Measurements from ENCODE around the gene MED27. TPM values are rescaled to one million over a fixed set of nuclear protein-coding genes. Genes with fewer than 3 reads are reported as not detected.

Gene MED27
- polyA plus RNA-seq, 4 donors, result 10.8 to 17.8 (median 11.0) TPM

- peaks cover 0 to 14% (median 0%) of the 10 kb centered on the region in 3 donors for H3K36me3 ChIP-seq (ENCODE audit: control insufficient read depth in 3 of 3, insufficient read depth in 2 of 3, low read depth in 1 of 3, low read length in 3 of 3)
- WGBS, 3 donors, result 82 to 91% (median 85%) methylated on average over 11 of the region's 11 CpGs
- FAIRE-seq, result no peak
- H3K27ac ChIP-seq (ENCODE audit: low read depth in 1 of 3, low read length in 2 of 3), result no peak overlapping the region
- H3K4me3 ChIP-seq (ENCODE audit: low read depth in 1 of 3, low read length in 3 of 3), result no peak overlapping the region
- no peaks in the 10 kb centered on the region for H3K27me3 ChIP-seq (ENCODE audit: control insufficient read depth in 3 of 3, insufficient read depth in 3 of 3, low read length in 3 of 3)
- H3K4me1 ChIP-seq (ENCODE audit: control insufficient read depth in 3 of 3, insufficient read depth in 2 of 3, low read depth in 1 of 3, low read length in 2 of 3), result no peaks in the 10 kb centered on the region
- no peak for DNase-seq
- H3K9me3 ChIP-seq (ENCODE audit: control insufficient read depth in 2 of 2, insufficient read depth in 1 of 2, low read depth in 1 of 2, low read length in 1 of 2), result no peaks in the 10 kb centered on the region
Measured at GRCh38 chr9:131879181-131879910, 200.3 kb downstream of the MED27 start.

DNA sequence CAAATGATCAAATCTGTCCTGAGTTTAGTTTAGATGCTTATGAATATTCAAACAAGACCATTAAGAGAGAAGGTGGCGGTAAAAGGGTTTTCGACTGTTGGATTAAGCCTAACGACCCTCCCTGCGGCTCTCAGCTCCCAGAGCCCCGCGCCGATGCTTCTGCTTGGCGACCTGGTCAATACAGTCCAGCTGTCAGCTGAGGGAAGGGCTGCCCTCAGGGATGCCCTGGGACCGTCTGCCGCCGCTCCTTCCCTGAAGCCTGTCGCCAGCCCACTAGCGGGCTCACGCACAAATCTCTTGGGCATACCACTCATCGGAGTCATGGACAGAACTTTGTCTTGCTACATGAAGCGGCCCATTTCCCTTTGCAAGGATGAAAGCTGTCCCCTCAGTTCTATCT is 203.2 kb downstream of the MED27 start:
- DNase-seq (no peak), FAIRE-seq (no peak)
- Histone ChIP-seq H3K4me3 (ENCODE audit: low read depth in 1 of 3, low read length in 3 of 3) (no peak overlapping the region), H3K27me3 (ENCODE audit: control insufficient read depth in 3 of 3, insufficient read depth in 3 of 3, low read length in 3 of 3) (no peaks in the 10 kb centered on the region), H3K4me1 (ENCODE audit: control insufficient read depth in 3 of 3, insufficient read depth in 2 of 3, low read depth in 1 of 3, low read length in 2 of 3) (no peaks in the 10 kb centered on the region), H3K36me3 (ENCODE audit: control insufficient read depth in 3 of 3, insufficient read depth in 2 of 3, low read depth in 1 of 3, low read length in 3 of 3) (peaks cover 0 to 20% (median 0%) of the 10 kb centered on the region in 3 donors), H3K27ac (ENCODE audit: low read depth in 1 of 3, low read length in 2 of 3) (no peak overlapping the region), H3K9me3 (ENCODE audit: control insufficient read depth in 2 of 2, insufficient read depth in 1 of 2, low read depth in 1 of 2, low read length in 1 of 2) (no peaks in the 10 kb centered on the region)
- 95 to 99% (median 96%) methylated on average over 16 of the region's 16 CpGs for WGBS, 3 donors

DNA sequence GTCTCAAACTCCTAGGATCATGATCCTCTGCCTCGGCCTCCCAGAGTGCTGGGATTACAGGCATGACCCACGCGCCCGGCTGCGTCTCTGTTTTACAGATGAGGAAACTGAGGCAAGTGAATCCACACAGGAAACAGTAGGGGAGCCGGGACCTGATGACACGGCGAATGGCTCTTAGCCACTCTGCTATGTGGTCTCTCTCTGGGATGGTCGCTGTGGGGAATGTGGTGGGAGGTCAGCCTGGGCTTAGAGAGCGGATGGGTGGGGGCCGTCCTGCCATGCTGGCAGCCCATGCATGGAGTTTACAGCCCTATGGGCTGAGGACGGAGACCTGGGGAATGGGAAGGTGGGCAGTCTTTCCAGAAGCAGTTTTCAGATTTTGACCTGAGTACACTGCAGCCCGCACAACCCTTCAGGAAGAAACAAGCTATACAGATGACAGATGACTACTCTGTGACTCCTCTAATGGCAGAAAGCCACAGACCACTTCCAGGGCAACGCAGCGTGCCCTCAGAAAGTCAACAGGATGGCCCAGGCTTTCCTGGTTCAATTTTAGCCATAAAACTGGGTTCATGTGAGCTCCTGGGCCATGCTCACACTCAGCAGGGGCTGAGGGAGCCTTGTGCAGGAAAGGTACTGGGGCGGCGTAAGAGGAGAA is 203.7 kb downstream of the MED27 start:
- 87 to 90% (median 89%) methylated on average over 17 of the region's 17 CpGs for WGBS, 3 donors
- FAIRE-seq, result no peak

GRCh38 chr9:131874916-131875670 is 204.6 kb downstream of the MED27 start:
- Histone ChIP-seq H3K36me3 (ENCODE audit: control insufficient read depth in 3 of 3, insufficient read depth in 2 of 3, low read depth in 1 of 3, low read length in 3 of 3) (peaks cover 0 to 22% (median 0%) of the 10 kb centered on the region in 3 donors), H3K4me1 (ENCODE audit: control insufficient read depth in 3 of 3, insufficient read depth in 2 of 3, low read depth in 1 of 3, low read length in 2 of 3) (no peaks in the 10 kb centered on the region), H3K27me3 (ENCODE audit: control insufficient read depth in 3 of 3, insufficient read depth in 3 of 3, low read length in 3 of 3) (no peaks in the 10 kb centered on the region), H3K4me3 (ENCODE audit: low read depth in 1 of 3, low read length in 3 of 3) (no peak overlapping the region), H3K9me3 (ENCODE audit: control insufficient read depth in 2 of 2, insufficient read depth in 1 of 2, low read depth in 1 of 2, low read length in 1 of 2) (no peaks in the 10 kb centered on the region), H3K27ac (ENCODE audit: low read depth in 1 of 3, low read length in 2 of 3) (no peak overlapping the region)
- no peak for DNase-seq
- FAIRE-seq, result no peak
- 94 to 95% (median 94%) methylated on average over 12 of the region's 12 CpGs for whole genome bisulfite sequencing, 3 donors

More for the DNA sequence above, 203.7 kb downstream of the MED27 start:
- Histone ChIP-seq H3K27me3 (ENCODE audit: control insufficient read depth in 3 of 3, insufficient read depth in 3 of 3, low read length in 3 of 3) (no peaks in the 10 kb centered on the region), H3K36me3 (ENCODE audit: control insufficient read depth in 3 of 3, insufficient read depth in 2 of 3, low read depth in 1 of 3, low read length in 3 of 3) (peaks cover 0 to 20% (median 0%) of the 10 kb centered on the region in 3 donors), H3K9me3 (ENCODE audit: control insufficient read depth in 2 of 2, insufficient read depth in 1 of 2, low read depth in 1 of 2, low read length in 1 of 2) (no peaks in the 10 kb centered on the region), H3K4me1 (ENCODE audit: control insufficient read depth in 3 of 3, insufficient read depth in 2 of 3, low read depth in 1 of 3, low read length in 2 of 3) (no peaks in the 10 kb centered on the region), H3K27ac (ENCODE audit: low read depth in 1 of 3, low read length in 2 of 3) (no peak overlapping the region), H3K4me3 (ENCODE audit: low read depth in 1 of 3, low read length in 3 of 3) (no peak overlapping the region)
- no peak for DNase-seq

GRCh38 chr9:131874447-131874846 is 205.2 kb downstream of the MED27 start:
- DNase-seq (no peak), FAIRE-seq (no peak)
- no peak overlapping the region for H3K4me3 ChIP-seq (ENCODE audit: low read depth in 1 of 3, low read length in 3 of 3)
- no peaks in the 10 kb centered on the region for H3K27me3 ChIP-seq (ENCODE audit: control insufficient read depth in 3 of 3, insufficient read depth in 3 of 3, low read length in 3 of 3)
- H3K9me3 ChIP-seq (ENCODE audit: control insufficient read depth in 2 of 2, insufficient read depth in 1 of 2, low read depth in 1 of 2, low read length in 1 of 2), result no peaks in the 10 kb centered on the region
- H3K36me3 ChIP-seq (ENCODE audit: control insufficient read depth in 3 of 3, insufficient read depth in 2 of 3, low read depth in 1 of 3, low read length in 3 of 3), result peaks cover 0 to 18% (median 0%) of the 10 kb centered on the region in 3 donors
- no peaks in the 10 kb centered on the region for H3K4me1 ChIP-seq (ENCODE audit: control insufficient read depth in 3 of 3, insufficient read depth in 2 of 3, low read depth in 1 of 3, low read length in 2 of 3)
- no peak overlapping the region for H3K27ac ChIP-seq (ENCODE audit: low read depth in 1 of 3, low read length in 2 of 3)
- WGBS, 3 donors, result 88 to 94% (median 90%) methylated on average over 12 of the region's 12 CpGs

- Histone ChIP-seq H3K27me3 (ENCODE audit: control insufficient read depth in 3 of 3, insufficient read depth in 3 of 3, low read length in 3 of 3) (no peaks in the 10 kb centered on the region), H3K4me3 (ENCODE audit: low read depth in 1 of 3, low read length in 3 of 3) (no peak overlapping the region), H3K36me3 (ENCODE audit: control insufficient read depth in 3 of 3, insufficient read depth in 2 of 3, low read depth in 1 of 3, low read length in 3 of 3) (peaks cover 0 to 16% (median 0%) of the 10 kb centered on the region in 3 donors), H3K4me1 (ENCODE audit: control insufficient read depth in 3 of 3, insufficient read depth in 2 of 3, low read depth in 1 of 3, low read length in 2 of 3) (no peaks in the 10 kb centered on the region), H3K9me3 (ENCODE audit: control insufficient read depth in 2 of 2, insufficient read depth in 1 of 2, low read depth in 1 of 2, low read length in 1 of 2) (no peaks in the 10 kb centered on the region), H3K27ac (ENCODE audit: low read depth in 1 of 3, low read length in 2 of 3) (no peak overlapping the region)
- FAIRE-seq (no peak), DNase-seq (no peak)
- WGBS, 3 donors, result 95% methylated on average over 13 of the region's 13 CpGs
Measured at GRCh38 chr9:131873891-131874440, 205.7 kb downstream of the MED27 start.

DNA sequence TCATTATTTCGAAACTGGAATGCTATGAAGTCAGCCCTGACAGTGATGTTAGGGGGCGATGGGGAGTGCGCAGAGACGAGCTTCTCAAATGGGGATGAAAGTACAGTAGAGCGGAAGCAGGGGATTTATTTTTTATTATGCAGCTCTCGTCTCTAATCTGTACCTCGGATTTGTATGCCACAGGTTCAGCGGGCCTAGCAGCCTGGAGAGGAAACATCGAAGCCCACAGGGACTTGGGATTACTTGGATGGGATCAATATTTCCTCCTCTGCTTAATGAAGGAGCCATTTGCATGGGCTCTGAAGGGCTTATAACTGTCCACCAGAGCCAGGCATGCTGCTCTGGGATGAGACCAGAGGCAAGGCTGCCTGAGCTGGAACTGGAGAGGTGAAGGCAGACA is 206.3 kb downstream of the MED27 start:
- Histone ChIP-seq H3K27me3 (ENCODE audit: control insufficient read depth in 3 of 3, insufficient read depth in 3 of 3, low read length in 3 of 3) (no peaks in the 10 kb centered on the region), H3K27ac (ENCODE audit: low read depth in 1 of 3, low read length in 2 of 3) (no peak overlapping the region), H3K4me3 (ENCODE audit: low read depth in 1 of 3, low read length in 3 of 3) (no peak overlapping the region), H3K36me3 (ENCODE audit: control insufficient read depth in 3 of 3, insufficient read depth in 2 of 3, low read depth in 1 of 3, low read length in 3 of 3) (peaks cover 0 to 18% (median 0%) of the 10 kb centered on the region in 3 donors), H3K9me3 (ENCODE audit: control insufficient read depth in 2 of 2, insufficient read depth in 1 of 2, low read depth in 1 of 2, low read length in 1 of 2) (no peaks in the 10 kb centered on the region), H3K4me1 (ENCODE audit: control insufficient read depth in 3 of 3, insufficient read depth in 2 of 3, low read depth in 1 of 3, low read length in 2 of 3) (no peaks in the 10 kb centered on the region)
- DNase-seq (no peak), FAIRE-seq (no peak)
- 91 to 97% (median 96%) methylated on average over 9 of the region's 9 CpGs for WGBS, 3 donors

DNA sequence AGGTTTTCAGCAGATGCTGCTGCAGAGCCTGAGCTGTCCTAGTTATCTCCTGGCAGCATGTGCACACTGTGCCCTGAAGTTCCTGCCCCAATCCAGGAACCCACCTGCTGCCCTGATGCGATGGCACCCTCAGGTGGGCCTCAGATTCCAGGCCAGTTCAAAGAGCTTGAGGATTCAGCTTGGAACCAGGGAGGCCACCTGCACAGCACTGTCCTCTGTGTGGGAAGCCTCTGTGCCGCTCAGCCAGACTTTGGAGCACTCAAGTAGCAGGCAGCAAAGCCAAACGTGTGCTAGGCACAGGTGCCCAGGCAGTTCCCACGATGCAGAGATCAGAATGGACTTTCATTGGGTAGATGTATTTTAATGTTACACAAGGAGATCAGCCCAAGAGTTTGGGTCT is 207.0 kb downstream of the MED27 start:
- Histone ChIP-seq H3K4me3 (ENCODE audit: low read depth in 1 of 3, low read length in 3 of 3) (no peak overlapping the region), H3K27ac (ENCODE audit: low read depth in 1 of 3, low read length in 2 of 3) (no peak overlapping the region), H3K4me1 (ENCODE audit: control insufficient read depth in 3 of 3, insufficient read depth in 2 of 3, low read depth in 1 of 3, low read length in 2 of 3) (no peaks in the 10 kb centered on the region), H3K9me3 (ENCODE audit: control insufficient read depth in 2 of 2, insufficient read depth in 1 of 2, low read depth in 1 of 2, low read length in 1 of 2) (no peaks in the 10 kb centered on the region), H3K27me3 (ENCODE audit: control insufficient read depth in 3 of 3, insufficient read depth in 3 of 3, low read length in 3 of 3) (no peaks in the 10 kb centered on the region), H3K36me3 (ENCODE audit: control insufficient read depth in 3 of 3, insufficient read depth in 2 of 3, low read depth in 1 of 3, low read length in 3 of 3) (peaks cover 0 to 18% (median 0%) of the 10 kb centered on the region in 3 donors)
- 80 to 95% (median 93%) methylated on average over 4 of the region's 4 CpGs for WGBS, 3 donors
- FAIRE-seq (no peak), DNase-seq (no peak)

Data from small intestine (tissue), 7 donors.